ENCODE measurements around the gene PIK3R2. TPM values are rescaled to one million over a fixed set of nuclear protein-coding genes. Genes with fewer than 3 reads are reported as not detected.

PIK3R2 gene
- total and polyA plus RNA-seq, 2 of the 13 experiments (the other 11 are each of a cell fraction or from before 2014, with no cell fraction given): 18.6 to 25.3 TPM

DNA sequence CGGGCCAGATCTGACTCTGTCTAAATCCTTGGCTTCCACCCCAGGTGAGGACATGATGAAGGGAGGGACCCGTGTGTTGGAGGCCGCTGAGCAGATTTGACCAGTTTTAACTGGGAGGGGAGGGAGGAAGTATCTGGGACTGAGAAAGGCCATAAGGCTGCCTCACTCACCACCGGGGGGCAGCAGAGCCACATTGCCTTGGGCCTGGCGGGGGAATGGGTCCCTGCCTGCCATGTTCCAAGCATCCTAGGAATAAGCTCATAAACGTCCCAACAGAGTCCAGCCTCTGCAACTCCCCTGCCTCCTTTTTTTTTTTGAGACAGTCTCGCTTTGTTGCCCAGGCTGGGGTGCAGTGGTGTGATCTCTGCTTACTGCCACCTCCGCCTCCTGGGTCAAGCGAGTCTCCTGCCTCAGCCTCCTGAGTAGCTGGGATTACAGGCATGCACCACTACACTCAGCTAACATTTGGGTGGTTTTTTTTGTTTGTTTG, 39.9 kb upstream of the PIK3R2 start (continued):
- TF ChIP-seq ZNF407 (CRISPR knock-in tag; IDR thresholded peaks at IDR 0.05; ENCODE audit: not compliant biosample characterization) (peak; percentile 47), CREM (IDR thresholded peaks at IDR 0.05) (no peak), CREM (CRISPR knock-in tag; IDR thresholded peaks at IDR 0.05) (no peak), PHF8 (CRISPR knock-in tag; IDR thresholded peaks at IDR 0.05) (no peak), FOSL1 (CRISPR knock-in tag; IDR thresholded peaks at IDR 0.05; ENCODE audit: borderline replicate concordance) (no peak), ZNF44 (CRISPR knock-in tag; IDR thresholded peaks at IDR 0.05) (no peak), ZGPAT (CRISPR knock-in tag; IDR thresholded peaks at IDR 0.05) (peak; percentile 53), ASH2L (IDR thresholded peaks at IDR 0.05; ENCODE audit: insufficient read length, low read depth, low read length) (no peak), CEBPB (IDR thresholded peaks at IDR 0.05; ENCODE audit: borderline replicate concordance, low read depth, low read length) (no peak), AFF4 (CRISPR knock-in tag; IDR thresholded peaks at IDR 0.05) (0 out of 2 replicates have a peak, but pooled peaks have one; percentile 47), ATF6 (CRISPR knock-in tag; conservative IDR thresholded peaks at IDR 0.05) (no peak)
